ENCODE measurements around the gene TUBGCP5. TPM values are rescaled to one million over a fixed set of nuclear protein-coding genes. Genes with fewer than 3 reads are reported as not detected.

TUBGCP5 gene
- total and polyA plus RNA-seq, 2 donors (not counting 1 experiment from before 2014, with no cell fraction given) = 11.0 to 23.1 TPM

DNA sequence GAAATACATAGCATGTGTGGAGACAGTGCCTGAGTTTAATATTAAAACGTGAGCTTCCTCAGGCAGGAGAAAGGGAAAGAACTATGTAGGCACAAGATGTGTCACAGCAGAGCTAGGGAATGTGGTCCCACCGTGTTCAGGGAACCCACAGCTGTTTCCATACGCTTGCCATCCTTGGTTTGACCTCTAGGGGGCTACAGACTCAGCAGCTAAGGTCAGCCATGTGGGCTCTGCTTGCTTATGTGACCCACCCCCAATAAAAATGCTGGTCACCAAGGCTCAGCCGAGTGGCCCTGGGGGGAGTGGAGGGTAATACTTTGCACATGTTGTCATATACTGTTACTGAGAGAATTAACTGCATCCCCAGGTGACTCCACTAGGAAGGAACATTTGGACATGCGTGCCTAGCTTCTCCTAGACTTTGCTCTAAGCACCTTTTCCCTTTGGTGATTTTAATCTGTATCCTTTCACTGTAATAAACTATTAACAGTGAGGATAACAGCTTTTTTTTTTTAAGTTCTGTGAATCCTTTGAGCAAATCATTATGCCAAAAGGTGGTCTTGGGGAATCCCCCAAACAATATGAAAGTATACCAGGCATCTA lies 3.3 kb downstream of the TUBGCP5 start:
- intact Hi-C loops (cut with micrococcal nuclease) = loop anchor here (5.0 kb wide), 2 partner anchors 199 to 249 kb away; partner anchors contain the start of genes NIPA1 and NIPA2
- ChIA-PET CTCF (interaction anchor here (0.6 to 1.8 kb wide), 3 partner anchors 9 to 335 kb away, joined by 3 to 9 read pairs (median 3); partner anchors contain the start of gene CYFIP1), POLR2A (interaction anchor here (0.9 kb wide), 1 partner anchor 196 kb away, joined by 4 read pairs; no protein-coding TSS in a partner anchor)
- Histone ChIP-seq H3K4me3 (ENCODE audit: control extremely low read depth in 1 of 5, extremely low read depth in 1 of 5, insufficient read depth in 1 of 5, low read depth in 2 of 5, low read length in 4 of 5) (no peak overlapping the region), H4K20me1 (ENCODE audit: control insufficient read depth, insufficient read depth, low read length, poor library complexity, severe bottlenecking) (no peaks in the 10 kb centered on the region), H3K4me2 (replicated peaks; ENCODE audit: low read depth, low read length, poor library complexity, severe bottlenecking) (no peak overlapping the region), H3K79me2 (ENCODE audit: control insufficient read depth, insufficient read depth, low read length) (no peaks in the 10 kb centered on the region), H2AFZ (ENCODE audit: insufficient read depth, low read depth, low read length, poor library complexity, severe bottlenecking) (no peak overlapping the region), H3K9me3 (ENCODE audit: control extremely low read depth in 1 of 3, control insufficient read depth in 2 of 3, insufficient read depth in 1 of 3, low read length in 2 of 3) (peaks cover 0 to 7% (median 0%) of the 10 kb centered on the region in 3 donors), H3K27ac (ENCODE audit: low read length in 2 of 2) (no peak overlapping the region), H3K27me3 (replicated peaks in 1 of 4; ENCODE audit: control extremely low read depth in 1 of 4, control insufficient read depth in 3 of 4, insufficient read depth in 4 of 4, low read length in 3 of 4) (no peaks in the 10 kb centered on the region), H3K9ac (ENCODE audit: low read length) (no peak overlapping the region), H3K36me3 (replicated peaks in 1 of 2; ENCODE audit: control extremely low read depth in 1 of 2, control insufficient read depth in 1 of 2, extremely low read depth in 1 of 2, insufficient read depth in 2 of 2, low read length in 1 of 2) (peaks cover 3 to 29% of the 10 kb centered on the region in 2 experiments), H3K4me1 (ENCODE audit: control insufficient read depth in 2 of 2, insufficient read depth in 2 of 2, low read length in 2 of 2) (peaks cover 8 to 10% of the 10 kb centered on the region in 2 donors)
- WGBS (ENCODE audit: insufficient coverage) = 58% methylated on average over 3 of the region's 5 CpGs
- no peak for ATAC-seq (ENCODE audit: low read depth)
- Mint-ChIP-seq H3K27me3 (no peaks in the 10 kb centered on the region), H3K4me3 (no peak overlapping the region), H3K4me1 (peaks cover 10% of the 10 kb centered on the region), H3K9me3 (ENCODE audit: insufficient read depth) (no peaks in the 10 kb centered on the region), H3K27ac (no peak overlapping the region)
- no peak for TF ChIP-seq EZH2 (IDR thresholded peaks at IDR 0.05; ENCODE audit: borderline replicate concordance, insufficient read depth, low read depth, low read length, poor library complexity, severe bottlenecking)
- TF ChIP-seq, protein P1, sequence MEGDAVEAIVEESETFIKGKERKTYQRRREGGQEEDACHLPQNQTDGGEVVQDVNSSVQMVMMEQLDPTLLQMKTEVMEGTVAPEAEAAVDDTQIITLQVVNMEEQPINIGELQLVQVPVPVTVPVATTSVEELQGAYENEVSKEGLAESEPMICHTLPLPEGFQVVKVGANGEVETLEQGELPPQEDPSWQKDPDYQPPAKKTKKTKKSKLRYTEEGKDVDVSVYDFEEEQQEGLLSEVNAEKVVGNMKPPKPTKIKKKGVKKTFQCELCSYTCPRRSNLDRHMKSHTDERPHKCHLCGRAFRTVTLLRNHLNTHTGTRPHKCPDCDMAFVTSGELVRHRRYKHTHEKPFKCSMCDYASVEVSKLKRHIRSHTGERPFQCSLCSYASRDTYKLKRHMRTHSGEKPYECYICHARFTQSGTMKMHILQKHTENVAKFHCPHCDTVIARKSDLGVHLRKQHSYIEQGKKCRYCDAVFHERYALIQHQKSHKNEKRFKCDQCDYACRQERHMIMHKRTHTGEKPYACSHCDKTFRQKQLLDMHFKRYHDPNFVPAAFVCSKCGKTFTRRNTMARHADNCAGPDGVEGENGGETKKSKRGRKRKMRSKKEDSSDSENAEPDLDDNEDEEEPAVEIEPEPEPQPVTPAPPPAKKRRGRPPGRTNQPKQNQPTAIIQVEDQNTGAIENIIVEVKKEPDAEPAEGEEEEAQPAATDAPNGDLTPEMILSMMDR (IDR thresholded peaks at IDR 0.05) = peak; percentile 68
- peak; percentile 56 for DNase-seq

DNA sequence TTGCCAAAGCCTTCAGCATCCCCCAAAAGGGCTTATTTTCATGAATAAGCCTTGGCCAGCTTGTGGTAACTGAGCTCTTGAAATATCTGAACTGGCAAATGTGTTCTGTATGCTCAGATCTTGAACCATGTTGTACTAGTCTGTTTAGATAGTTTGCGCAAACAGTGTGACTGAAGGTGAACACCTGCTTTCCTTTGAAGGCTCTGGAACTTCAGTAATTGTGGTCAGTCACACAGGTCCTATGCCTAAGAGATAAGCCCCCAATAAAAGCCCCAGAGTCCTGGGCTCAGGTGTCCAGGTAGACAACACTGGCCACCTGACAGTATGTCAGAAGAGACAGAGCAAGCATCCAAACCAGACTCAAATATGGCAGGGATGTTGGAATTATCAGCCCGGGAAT lies 5.4 kb downstream of the TUBGCP5 start:
- Histone ChIP-seq H3K79me2 (ENCODE audit: control insufficient read depth, insufficient read depth, low read length) (no peaks in the 10 kb centered on the region), H3K27me3 (replicated peaks in 1 of 4; ENCODE audit: control extremely low read depth in 1 of 4, control insufficient read depth in 3 of 4, insufficient read depth in 4 of 4, low read length in 3 of 4) (no peaks in the 10 kb centered on the region), H3K36me3 (replicated peaks in 1 of 2; ENCODE audit: control extremely low read depth in 1 of 2, control insufficient read depth in 1 of 2, extremely low read depth in 1 of 2, insufficient read depth in 2 of 2, low read length in 1 of 2) (peaks cover 3 to 46% of the 10 kb centered on the region in 2 experiments), H3K9ac (ENCODE audit: low read length) (no peak overlapping the region), H4K20me1 (ENCODE audit: control insufficient read depth, insufficient read depth, low read length, poor library complexity, severe bottlenecking) (no peaks in the 10 kb centered on the region), H3K4me1 (ENCODE audit: control insufficient read depth in 2 of 2, insufficient read depth in 2 of 2, low read length in 2 of 2) (peaks cover 3 to 8% of the 10 kb centered on the region in 2 donors), H3K4me3 (ENCODE audit: control extremely low read depth in 1 of 5, extremely low read depth in 1 of 5, insufficient read depth in 1 of 5, low read depth in 2 of 5, low read length in 4 of 5) (no peak overlapping the region), H3K27ac (ENCODE audit: low read length in 2 of 2) (no peak overlapping the region), H3K9me3 (ENCODE audit: control extremely low read depth in 1 of 3, control insufficient read depth in 2 of 3, insufficient read depth in 1 of 3, low read length in 2 of 3) (no peaks in the 10 kb centered on the region), H2AFZ (ENCODE audit: insufficient read depth, low read depth, low read length, poor library complexity, severe bottlenecking) (no peak overlapping the region), H3K4me2 (replicated peaks; ENCODE audit: low read depth, low read length, poor library complexity, severe bottlenecking) (no peak overlapping the region)
- DNase-seq (no peak), ATAC-seq (ENCODE audit: low read depth) (no peak)
- Mint-ChIP-seq H3K9me3 (ENCODE audit: insufficient read depth) (no peaks in the 10 kb centered on the region), H3K27ac (no peak overlapping the region), H3K4me3 (no peak overlapping the region), H3K4me1 (peaks cover 4% of the 10 kb centered on the region), H3K27me3 (no peaks in the 10 kb centered on the region)
- CTCF ChIA-PET = no interaction called here
- POLR2A ChIA-PET = no interaction called here
- 85% methylated on average over 2 of the region's 2 CpGs for WGBS (ENCODE audit: insufficient coverage)
- TF ChIP-seq, protein P1 (IDR thresholded peaks at IDR 0.05) = no peak
- intact Hi-C loops (cut with micrococcal nuclease) = no loop called here

Measured in B cell (primary cell).